ENCODE results near the gene CTIF. TPM values are rescaled to one million over a fixed set of nuclear protein-coding genes. Genes with fewer than 3 reads are reported as not detected.
"Not testable (repeated sequence)": the region's sequence is repeated elsewhere in the genome, so short reads cannot be mapped to it uniquely, and the experiment has no call there.

The CTIF gene
- total RNA-seq, 4 donors from 2014 or later: 16.6 to 116 (median 34.5) TPM

- Histone ChIP-seq H3K9me3 (no peaks in the 10 kb centered on the region), H3K27me3 (no peaks in the 10 kb centered on the region), H3K36me3 (no peaks in the 10 kb centered on the region), H3K27ac (no peak overlapping the region), H3K4me3 (no peak overlapping the region), H3K4me1 (no peaks in the 10 kb centered on the region)
- TF ChIP-seq POLR2A (IDR thresholded peaks at IDR 0.05): no peak
- TF ChIP-seq CTCF (IDR thresholded peaks at IDR 0.05): no peak
- no peak for DNase-seq
Measured at GRCh38 chr18:48649231-48649630, 110.4 kb downstream of the CTIF start.

GRCh38 chr18:48654591-48654990 lies 115.8 kb downstream of the CTIF start:
- not testable (repeated sequence) for H3K36me3 ChIP-seq, H3K27me3 ChIP-seq, H3K27ac ChIP-seq, DNase-seq, H3K4me1 ChIP-seq, H3K9me3 ChIP-seq, H3K4me3 ChIP-seq

GRCh38 chr18:48655508-48655907 lies 116.7 kb downstream of the CTIF start:
- no peaks in the 10 kb centered on the region for H3K36me3 ChIP-seq
- H3K27me3 ChIP-seq: no peaks in the 10 kb centered on the region
- H3K27ac ChIP-seq: no peak overlapping the region
- DNase-seq: no peak
- no peak overlapping the region for H3K4me3 ChIP-seq
- no peaks in the 10 kb centered on the region for H3K4me1 ChIP-seq
- no peaks in the 10 kb centered on the region for H3K9me3 ChIP-seq
- TF ChIP-seq CTCF (IDR thresholded peaks at IDR 0.05) (no peak), POLR2A (IDR thresholded peaks at IDR 0.05) (no peak)

GRCh38 chr18:48656176-48656575 lies 117.3 kb downstream of the CTIF start:
- Histone ChIP-seq H3K36me3 (no peaks in the 10 kb centered on the region), H3K9me3 (no peaks in the 10 kb centered on the region), H3K27me3 (no peaks in the 10 kb centered on the region), H3K4me3 (no peak overlapping the region), H3K4me1 (no peaks in the 10 kb centered on the region), H3K27ac (no peak overlapping the region)
- TF ChIP-seq CTCF (IDR thresholded peaks at IDR 0.05) (no peak), POLR2A (IDR thresholded peaks at IDR 0.05) (no peak)
- no peak for DNase-seq

- no peaks in the 10 kb centered on the region for H3K4me1 ChIP-seq
- H3K9me3 ChIP-seq: no peaks in the 10 kb centered on the region
- no peak overlapping the region for H3K4me3 ChIP-seq
- no peaks in the 10 kb centered on the region for H3K27me3 ChIP-seq
- no peaks in the 10 kb centered on the region for H3K36me3 ChIP-seq
- TF ChIP-seq CTCF (IDR thresholded peaks at IDR 0.05) (no peak), POLR2A (IDR thresholded peaks at IDR 0.05) (no peak)
- no peak for DNase-seq
- no peak overlapping the region for H3K27ac ChIP-seq
Measured at GRCh38 chr18:48656582-48656981, 117.8 kb downstream of the CTIF start.

GRCh38 chr18:48657447-48658120 lies 118.8 kb downstream of the CTIF start:
- Histone ChIP-seq H3K9me3 (no peaks in the 10 kb centered on the region), H3K4me1 (no peaks in the 10 kb centered on the region), H3K36me3 (no peaks in the 10 kb centered on the region), H3K27ac (no peak overlapping the region), H3K27me3 (no peaks in the 10 kb centered on the region), H3K4me3 (no peak overlapping the region)
- no peak for DNase-seq
- no peak for TF ChIP-seq POLR2A (IDR thresholded peaks at IDR 0.05)
- no peak for TF ChIP-seq CTCF (IDR thresholded peaks at IDR 0.05)
